RWPE1 (cell line): ENCODE data around the gene LRRN2.

Experiments
- CTCF ChIA-PET: fragments of 350-600 bp; sonication (Branson Sonifier 250); formaldehyde crosslinking; extraction: SDS; loops from one replicate; lab custom pipeline; 2021; lab: Yijun Ruan, JAX
- POLR2A ChIA-PET: fragments of 400-600 bp; formaldehyde crosslinking; extraction: SDS; loops from one replicate; lab custom pipeline; 2020; ENCODE audit warnings: antibody characterized with exemption; ENCODE audit not compliant: low non-redundant PET; lab: Yijun Ruan, JAX
- DNase-seq: peaks from one replicate; pipeline ENCODE4 v3.0.0; 2012; ENCODE audit warnings: low spot score
- H3K27ac ChIP-seq: fragments of 450-650 bp; 2 replicates; pipeline ENCODE4 v1.5.1; 2017
- CTCF ChIP-seq: fragments of 450-650 bp; conservative IDR thresholded peaks from 2 replicates; pipeline ENCODE4 v1.5.1; 2017; ENCODE audit warnings: low read depth, mild to moderate bottlenecking

LRRN2 gene

GRCh38 chr1:204660509-204660908 lies 25.0 kb downstream of the LRRN2 start:
- H3K27ac ChIP-seq: no peak overlapping the region
- DNase-seq: no peak
- ChIA-PET POLR2A (no interaction called here), CTCF (interaction anchor here (0.6 kb wide), 1 partner anchor 62 kb away, joined by 3 read pairs; no protein-coding TSS in a partner anchor)
- TF ChIP-seq CTCF: no peak

GRCh38 chr1:204659056-204659455 lies 26.5 kb downstream of the LRRN2 start:
- TF ChIP-seq CTCF: no peak
- no peak overlapping the region for H3K27ac ChIP-seq
- DNase-seq: no peak
- CTCF ChIA-PET: no interaction called here
- POLR2A ChIA-PET: no interaction called here

- CTCF ChIA-PET: no interaction called here
- POLR2A ChIA-PET: no interaction called here
- no peak for DNase-seq
- H3K27ac ChIP-seq: no peak overlapping the region
- TF ChIP-seq CTCF: no peak
These were observed 27.2 kb downstream of the LRRN2 start for GRCh38 chr1:204658295-204658694.

GRCh38 chr1:204653590-204654340 lies 31.8 kb downstream of the LRRN2 start:
- no peak for TF ChIP-seq CTCF
- no peak overlapping the region for H3K27ac ChIP-seq
- ChIA-PET CTCF (interaction anchor here (0.7 to 6.0 kb wide), 4 partner anchors 20 to 522 kb away, joined by 3 to 41 read pairs (median 3); no protein-coding TSS in a partner anchor), POLR2A (no interaction called here)
- no peak for DNase-seq

GRCh38 chr1:204652497-204652896 lies 33.0 kb downstream of the LRRN2 start:
- no peak overlapping the region for H3K27ac ChIP-seq
- ChIA-PET POLR2A (no interaction called here), CTCF (interaction anchor here (0.6 to 6.0 kb wide), 5 partner anchors 87 to 252 kb away, joined by 3 to 41 read pairs (median 3); no protein-coding TSS in a partner anchor)
- TF ChIP-seq CTCF: no peak
- DNase-seq: no peak

GRCh38 chr1:204651843-204652421 lies 33.6 kb downstream of the LRRN2 start:
- ChIA-PET CTCF (interaction anchor here (0.6 to 6.0 kb wide), 4 partner anchors 38 to 155 kb away, joined by 3 to 41 read pairs (median 5); no protein-coding TSS in a partner anchor), POLR2A (no interaction called here)
- TF ChIP-seq CTCF: no peak
- DNase-seq: no peak
- H3K27ac ChIP-seq: no peak overlapping the region
